Stomach smooth muscle (tissue), 2 donors: ENCODE data around the gene SH3GL2.

Experiments used
- H3K27ac ChIP-seq: one replicate; pipeline ENCODE4 v1.7.0; 2013; ENCODE audit warnings: mild to moderate bottlenecking, low read length, inconsistent platforms
- H3K27me3 ChIP-seq, 2 donors: one replicate each; pipeline ENCODE4 v1.7.0; 2013; ENCODE audit warnings: low read length in 2 of 2; ENCODE audit not compliant: insufficient read depth in 2 of 2, control insufficient read depth in 1 of 2
- H3K36me3 ChIP-seq, 2 donors: one replicate each; pipeline ENCODE4 v1.7.0; 2013; ENCODE audit warnings: low read length in 2 of 2; ENCODE audit not compliant: control insufficient read depth in 2 of 2, insufficient read depth in 2 of 2
- H3K4me1 ChIP-seq: one replicate; pipeline ENCODE4 v1.7.0; 2013; ENCODE audit warnings: low read length; ENCODE audit not compliant: control insufficient read depth, insufficient read depth
- H3K4me3 ChIP-seq, 2 donors: one replicate each; pipeline ENCODE4 v1.7.0; 2013; ENCODE audit warnings: low read length in 2 of 2
- H3K9ac ChIP-seq, 2 donors: one replicate each; pipeline ENCODE4 v1.7.0; 2013; ENCODE audit warnings: low read length in 2 of 2, mild to moderate bottlenecking in 1 of 2
- H3K9me3 ChIP-seq, 2 donors: one replicate each; pipeline ENCODE4 v1.7.0; 2013; ENCODE audit warnings: low read length in 2 of 2; ENCODE audit not compliant: control insufficient read depth in 2 of 2
- donor health status: healthy.
- donor health status: Pancreatic carcinoma.

Gene SH3GL2

GRCh38 chr9:17609312-17610005, 30.6 kb downstream of the SH3GL2 start:
- Histone ChIP-seq H3K27ac (no peak overlapping the region), H3K4me1 (no peaks in the 10 kb centered on the region), H3K36me3 (no peaks in the 10 kb centered on the region), H3K9ac (no peak overlapping the region), H3K27me3 (no peaks in the 10 kb centered on the region), H3K9me3 (no peaks in the 10 kb centered on the region), H3K4me3 (no peak overlapping the region)

- Histone ChIP-seq H3K4me3 (no peak overlapping the region), H3K9ac (no peak overlapping the region), H3K9me3 (no peaks in the 10 kb centered on the region)
Observed at GRCh38 chr9:17611342-17611741, 32.5 kb downstream of the SH3GL2 start.

DNA sequence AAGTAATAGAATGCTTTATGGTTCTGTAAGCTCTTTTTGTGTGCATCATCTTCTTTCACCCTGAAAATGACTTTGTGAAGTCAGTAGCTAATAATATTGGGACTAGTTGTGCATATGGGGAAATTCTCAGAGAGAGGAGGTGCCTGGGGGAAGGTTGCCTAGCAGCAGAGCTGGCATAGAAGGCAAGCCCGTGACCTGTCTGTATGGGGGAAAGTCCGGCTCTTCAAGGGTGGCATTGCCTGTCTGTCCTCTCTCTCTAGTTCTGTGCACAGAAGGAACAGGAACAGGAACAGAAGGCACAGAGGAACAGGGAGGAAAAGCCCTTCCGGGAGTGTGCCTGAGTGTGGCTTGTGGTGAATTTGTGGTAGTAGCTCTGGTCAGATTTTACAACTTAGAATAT, 33.1 kb downstream of the SH3GL2 start:
- Histone ChIP-seq H3K27me3 (no peaks in the 10 kb centered on the region), H3K9me3 (no peaks in the 10 kb centered on the region), H3K36me3 (no peaks in the 10 kb centered on the region), H3K9ac (no peak overlapping the region), H3K27ac (no peak overlapping the region), H3K4me3 (no peak overlapping the region), H3K4me1 (no peaks in the 10 kb centered on the region)

More at GRCh38 chr9:17611342-17611741, 32.5 kb downstream of the SH3GL2 start:
- Histone ChIP-seq H3K36me3 (no peaks in the 10 kb centered on the region), H3K27me3 (no peaks in the 10 kb centered on the region), H3K27ac (no peak overlapping the region), H3K4me1 (no peaks in the 10 kb centered on the region)

- Histone ChIP-seq H3K36me3 (no peaks in the 10 kb centered on the region), H3K9me3 (no peaks in the 10 kb centered on the region), H3K9ac (no peak overlapping the region), H3K4me1 (no peaks in the 10 kb centered on the region), H3K27ac (no peak overlapping the region), H3K27me3 (no peaks in the 10 kb centered on the region), H3K4me3 (no peak overlapping the region)
Observed at GRCh38 chr9:17613758-17614157, 34.9 kb downstream of the SH3GL2 start.

GRCh38 chr9:17614250-17614649, 35.4 kb downstream of the SH3GL2 start:
- Histone ChIP-seq H3K36me3 (no peaks in the 10 kb centered on the region), H3K4me3 (no peak overlapping the region), H3K27me3 (no peaks in the 10 kb centered on the region), H3K9me3 (no peaks in the 10 kb centered on the region), H3K9ac (no peak overlapping the region), H3K4me1 (no peaks in the 10 kb centered on the region), H3K27ac (no peak overlapping the region)

- H3K4me1 ChIP-seq, result no peaks in the 10 kb centered on the region
- no peaks in the 10 kb centered on the region for H3K9me3 ChIP-seq
- no peak overlapping the region for H3K4me3 ChIP-seq
- no peaks in the 10 kb centered on the region for H3K36me3 ChIP-seq
- H3K9ac ChIP-seq, result no peak overlapping the region
- H3K27ac ChIP-seq, result no peak overlapping the region
- no peaks in the 10 kb centered on the region for H3K27me3 ChIP-seq
Observed at GRCh38 chr9:17614903-17615302, 36.0 kb downstream of the SH3GL2 start.

DNA sequence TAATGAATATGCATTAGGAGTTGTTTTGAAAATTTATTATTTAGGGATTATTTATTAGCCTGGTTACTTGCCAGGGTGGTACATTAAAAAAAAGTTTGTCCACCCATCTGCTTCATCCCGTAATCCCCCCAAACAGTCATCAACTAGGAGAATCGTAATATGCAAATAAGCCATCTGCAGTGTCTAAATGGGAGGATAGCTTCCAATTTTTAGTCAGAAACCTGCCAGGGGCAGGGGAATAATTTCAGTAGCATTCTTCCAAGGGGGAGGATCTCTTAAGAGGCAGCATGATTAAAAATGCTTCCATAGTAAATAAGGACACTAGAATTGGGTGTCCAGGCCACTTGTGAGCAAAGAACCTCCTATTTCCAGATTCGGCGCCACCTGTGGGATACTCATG, 43.3 kb downstream of the SH3GL2 start:
- Histone ChIP-seq H3K9me3 (no peaks in the 10 kb centered on the region), H3K27me3 (no peaks in the 10 kb centered on the region), H3K9ac (no peak overlapping the region), H3K4me1 (no peaks in the 10 kb centered on the region), H3K36me3 (no peaks in the 10 kb centered on the region), H3K27ac (no peak overlapping the region), H3K4me3 (no peak overlapping the region)

- H3K27me3 ChIP-seq, result no peaks in the 10 kb centered on the region
- H3K9ac ChIP-seq, result no peak overlapping the region
- no peaks in the 10 kb centered on the region for H3K9me3 ChIP-seq
- no peaks in the 10 kb centered on the region for H3K4me1 ChIP-seq
- H3K36me3 ChIP-seq, result no peaks in the 10 kb centered on the region
- H3K27ac ChIP-seq, result no peak overlapping the region
- no peak overlapping the region for H3K4me3 ChIP-seq
Observed at GRCh38 chr9:17622749-17623148, 43.9 kb downstream of the SH3GL2 start.

GRCh38 chr9:17623965-17624364, 45.1 kb downstream of the SH3GL2 start:
- H3K9ac ChIP-seq, result no peak overlapping the region
- H3K27ac ChIP-seq, result no peak overlapping the region
- no peaks in the 10 kb centered on the region for H3K36me3 ChIP-seq
- H3K4me3 ChIP-seq, result no peak overlapping the region
- H3K27me3 ChIP-seq, result no peaks in the 10 kb centered on the region
- H3K4me1 ChIP-seq, result no peaks in the 10 kb centered on the region
- H3K9me3 ChIP-seq, result no peaks in the 10 kb centered on the region

DNA sequence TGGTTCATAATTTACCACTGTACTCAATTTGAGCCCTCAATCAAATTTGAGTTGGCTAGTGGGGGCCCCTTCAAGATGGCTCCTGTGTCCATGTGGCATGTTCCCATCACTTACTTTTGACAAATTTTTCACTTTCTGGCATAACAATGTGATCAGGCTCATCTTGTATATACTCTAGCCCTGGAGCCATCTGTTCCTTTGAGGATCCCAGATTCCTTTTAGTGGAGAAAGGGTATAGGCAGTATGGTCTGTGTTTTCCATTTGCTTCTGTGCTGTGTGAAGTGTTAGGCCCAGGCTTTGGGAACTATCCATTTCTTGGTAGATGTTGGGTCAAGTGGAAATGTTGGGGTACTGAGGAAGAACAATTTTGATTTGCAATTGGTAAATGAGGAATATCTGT, 45.7 kb downstream of the SH3GL2 start:
- H3K9ac ChIP-seq, result no peak overlapping the region
- no peak overlapping the region for H3K27ac ChIP-seq
- H3K9me3 ChIP-seq, result no peaks in the 10 kb centered on the region

GRCh38 chr9:17625644-17626388, 47.0 kb downstream of the SH3GL2 start:
- H3K27ac ChIP-seq, result no peak overlapping the region
- no peaks in the 10 kb centered on the region for H3K4me1 ChIP-seq

More for the DNA sequence above, 45.7 kb downstream of the SH3GL2 start:
- H3K4me1 ChIP-seq, result no peaks in the 10 kb centered on the region
- H3K36me3 ChIP-seq, result no peaks in the 10 kb centered on the region
- H3K4me3 ChIP-seq, result no peak overlapping the region
- H3K27me3 ChIP-seq, result no peaks in the 10 kb centered on the region

More at GRCh38 chr9:17625644-17626388, 47.0 kb downstream of the SH3GL2 start:
- no peak overlapping the region for H3K9ac ChIP-seq
- H3K27me3 ChIP-seq, result no peaks in the 10 kb centered on the region
- no peaks in the 10 kb centered on the region for H3K9me3 ChIP-seq
- no peak overlapping the region for H3K4me3 ChIP-seq
- H3K36me3 ChIP-seq, result no peaks in the 10 kb centered on the region
